CD4-positive, alpha-beta memory T cell (primary cell): ENCODE data around the gene KRTAP10-3. TPM values are rescaled to one million over a fixed set of nuclear protein-coding genes. Genes with fewer than 3 reads are reported as not detected.

Experiments used
- CTCF ChIA-PET: fragments of 350-600 bp; sonication (Branson Sonifier 250); formaldehyde crosslinking; loops from one replicate; lab custom pipeline; 2021; ENCODE audit warnings: inconsistent platforms; ENCODE audit not compliant: partially characterized antibody; lab: Charles Lee
- POLR2A ChIA-PET: fragments of 350-600 bp; sonication (Branson Sonifier 250); formaldehyde crosslinking; loops from one replicate; lab custom pipeline; 2021; ENCODE audit not compliant: partially characterized antibody; lab: Charles Lee
- DNase-seq, 5 donors: peaks; one replicate each; pipeline versions ENCODE4 v3.0.0 to v3.0.0-alpha.2; 2020 to 2022; ENCODE audit warnings: mixed read lengths in 1 of 5
- H3K27ac ChIP-seq: one replicate; pipeline ENCODE4 v1.7.0; 2013; ENCODE audit warnings: low read depth, low read length
- H3K27me3 ChIP-seq: 2 replicates; pipeline ENCODE4 v1.7.0; 2013; ENCODE audit warnings: mild to moderate bottlenecking, low read length, moderate library complexity; ENCODE audit not compliant: insufficient read depth
- H3K36me3 ChIP-seq: 2 replicates; pipeline ENCODE4 v1.7.0; 2013; ENCODE audit warnings: mild to moderate bottlenecking, low read length, moderate library complexity; ENCODE audit not compliant: insufficient read depth
- H3K4me1 ChIP-seq: 2 replicates; pipeline ENCODE4 v1.7.0; 2013; ENCODE audit warnings: mild to moderate bottlenecking, low read length, moderate library complexity; ENCODE audit not compliant: insufficient read depth
- H3K4me3 ChIP-seq, 2 donors: one replicate each; pipeline ENCODE4 v1.7.0; 2013; ENCODE audit warnings: low read length in 2 of 2, mild to moderate bottlenecking in 1 of 2
- H3K9me3 ChIP-seq, 2 donors: one replicate each; pipeline ENCODE4 v1.7.0; 2013; ENCODE audit warnings: low read length in 2 of 2, control low read depth in 1 of 2; ENCODE audit not compliant: control insufficient read depth in 1 of 2
- H3K27ac Mint-ChIP-seq, 7 donors: one replicate each; pipeline ENCODE4 v1.8.0; 2020 to 2021; ENCODE audit warnings: mixed read lengths in 7 of 7, mild to moderate bottlenecking in 6 of 7, inconsistent platforms in 3 of 7, moderate library complexity in 3 of 7
- H3K27me3 Mint-ChIP-seq, 2 donors: one replicate each; pipeline ENCODE4 v1.8.0; 2020 to 2021; ENCODE audit warnings: mixed read lengths in 2 of 2
- H3K36me3 Mint-ChIP-seq, 2 donors: one replicate each; pipeline ENCODE4 v1.8.0; 2020 to 2021; ENCODE audit warnings: mixed read lengths in 2 of 2, inconsistent platforms in 1 of 2, mild to moderate bottlenecking in 1 of 2
- H3K4me1 Mint-ChIP-seq, 4 donors: one replicate each; pipeline ENCODE4 v1.8.0; 2020 to 2021; ENCODE audit warnings: mixed read lengths in 4 of 4, mild to moderate bottlenecking in 1 of 4
- H3K4me3 Mint-ChIP-seq, 8 donors: one replicate each; pipeline ENCODE4 v1.8.0; 2020 to 2021; ENCODE audit warnings: mixed read lengths in 8 of 8, mild to moderate bottlenecking in 7 of 8, moderate library complexity in 6 of 8, inconsistent platforms in 3 of 8
- H3K9me3 Mint-ChIP-seq, 8 donors: one replicate each; pipeline ENCODE4 v1.8.0; 2020 to 2021; ENCODE audit warnings: mixed read lengths in 8 of 8, mild to moderate bottlenecking in 5 of 8, inconsistent platforms in 3 of 8, moderate library complexity in 1 of 8
- intact Hi-C: fragments of 100-400 bp; cut with micrococcal nuclease; formaldehyde crosslinking; loops from one replicate; pipeline ENCODE4 v1.15.1; 2023
- polyA plus RNA-seq, 2 donors: library from polyadenylated mRNA; unstranded; fragments of 300-500 nt; fragmentation: Illumina TruSeq; gene quantifications; one replicate each; pipeline ENCODE4 v1.2.3, GENCODE V29; 2021
- total RNA-seq, 2 experiments: library from RNA; stranded (reverse); gene quantifications; one replicate each; pipeline ENCODE4 v1.2.3, GENCODE V29; 2021

The KRTAP10-3 gene
- total and polyA plus RNA-seq, 4 experiments from 2014 or later = not detected

DNA sequence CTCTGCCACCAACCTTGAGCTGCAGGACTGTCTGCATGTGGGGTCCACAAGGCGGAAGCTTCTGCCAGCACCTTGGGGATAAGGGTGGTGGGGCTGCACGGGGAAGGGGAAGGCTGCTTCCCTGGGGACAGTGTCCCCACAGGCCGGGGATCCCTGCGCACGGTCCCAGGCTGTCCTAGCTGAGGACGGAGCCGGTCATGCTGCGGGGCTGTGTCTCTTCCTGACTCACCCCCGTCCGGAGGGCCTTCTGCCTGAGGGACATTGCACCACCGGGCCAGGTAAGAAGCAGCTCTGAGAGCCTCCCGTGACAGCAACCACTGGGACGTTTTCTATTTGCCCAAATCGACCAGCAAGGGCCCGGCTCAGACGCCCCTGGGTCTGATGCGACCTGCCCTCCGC lies 48.5 kb downstream of the KRTAP10-3 start:
- H3K4me3 ChIP-seq = no peak overlapping the region
- POLR2A ChIA-PET = interaction anchor here (1.0 to 2.5 kb wide), 6 partner anchors 37 to 291 kb away, joined by 3 to 20 read pairs (median 4); partner anchors contain the start of genes KRTAP12-4 and UBE2G2

GRCh38 chr21:44509539-44509938 lies 49.1 kb downstream of the KRTAP10-3 start:
- H3K4me1 Mint-ChIP-seq = no peaks in the 10 kb centered on the region
- Histone ChIP-seq H3K4me1 (peaks cover 10% of the 10 kb centered on the region), H3K36me3 (no peaks in the 10 kb centered on the region), H3K27ac (no peak overlapping the region), H3K27me3 (no peaks in the 10 kb centered on the region), H3K4me3 (no peak overlapping the region), H3K9me3 (no peaks in the 10 kb centered on the region)
- peak overlapping the region in 1 of 8 donors; percentile 20 for H3K4me3 Mint-ChIP-seq
- no peaks in the 10 kb centered on the region for H3K9me3 Mint-ChIP-seq
- POLR2A ChIA-PET = interaction anchor here (2.4 to 2.5 kb wide), 2 partner anchors 233 to 284 kb away, joined by 14 to 20 read pairs; no protein-coding TSS in a partner anchor
- no peaks in the 10 kb centered on the region for H3K27me3 Mint-ChIP-seq
- H3K27ac Mint-ChIP-seq = no peak overlapping the region
- CTCF ChIA-PET = interaction anchor here (1.0 to 11.0 kb wide), 26 partner anchors 8 to 308 kb away, joined by 3 to 269 read pairs (median 6); partner anchors contain the start of genes KRTAP10-12, KRTAP12-3, SUMO3 and UBE2G2
- intact Hi-C loops = no loop called here
- H3K36me3 Mint-ChIP-seq = no peaks in the 10 kb centered on the region
- no peak for DNase-seq

More for the DNA sequence above, 48.5 kb downstream of the KRTAP10-3 start:
- no peak overlapping the region for H3K27ac Mint-ChIP-seq
- H3K4me1 Mint-ChIP-seq = peaks cover 0 to 1% (median 0%) of the 10 kb centered on the region in 4 donors
- Histone ChIP-seq H3K36me3 (no peaks in the 10 kb centered on the region), H3K27ac (no peak overlapping the region), H3K27me3 (no peaks in the 10 kb centered on the region), H3K4me1 (peaks cover 10% of the 10 kb centered on the region), H3K9me3 (no peaks in the 10 kb centered on the region)
- H3K36me3 Mint-ChIP-seq = no peaks in the 10 kb centered on the region
- no peak for DNase-seq
- peak overlapping the region in 1 of 8 donors; percentile 61 for H3K4me3 Mint-ChIP-seq
- intact Hi-C loops = loop anchor here (1.0 to 2.0 kb wide), 2 partner anchors 283 to 423 kb away; no protein-coding TSS in a partner anchor
- CTCF ChIA-PET = interaction anchor here (0.8 to 11.0 kb wide), 46 partner anchors 8 to 384 kb away, joined by 3 to 269 read pairs (median 4); partner anchors contain the start of genes KRTAP10-12, KRTAP12-3, SUMO3 and UBE2G2
- H3K9me3 Mint-ChIP-seq = no peaks in the 10 kb centered on the region
- H3K27me3 Mint-ChIP-seq = no peaks in the 10 kb centered on the region

GRCh38 chr21:44508711-44509445 lies 49.7 kb downstream of the KRTAP10-3 start:
- H3K9me3 ChIP-seq = no peaks in the 10 kb centered on the region
- no peaks in the 10 kb centered on the region for H3K36me3 Mint-ChIP-seq
- no peak overlapping the region for H3K27ac ChIP-seq
- no peaks in the 10 kb centered on the region for H3K36me3 ChIP-seq
- intact Hi-C loops = no loop called here
- no peaks in the 10 kb centered on the region for H3K4me1 Mint-ChIP-seq
- no peak overlapping the region for H3K4me3 ChIP-seq
- H3K4me3 Mint-ChIP-seq = no peak overlapping the region
- H3K27me3 ChIP-seq = no peaks in the 10 kb centered on the region
- no peaks in the 10 kb centered on the region for H3K27me3 Mint-ChIP-seq
- ChIA-PET CTCF (interaction anchor here (3.5 to 11.0 kb wide), 3 partner anchors 232 to 292 kb away, joined by 24 to 269 read pairs (median 77); partner anchors contain the start of gene UBE2G2), POLR2A (interaction anchor here (2.4 kb wide), 1 partner anchor 233 kb away, joined by 20 read pairs; no protein-coding TSS in a partner anchor)
- peaks cover 10% of the 10 kb centered on the region for H3K4me1 ChIP-seq
- no peaks in the 10 kb centered on the region for H3K9me3 Mint-ChIP-seq
- no peak for DNase-seq
- H3K27ac Mint-ChIP-seq = no peak overlapping the region

DNA sequence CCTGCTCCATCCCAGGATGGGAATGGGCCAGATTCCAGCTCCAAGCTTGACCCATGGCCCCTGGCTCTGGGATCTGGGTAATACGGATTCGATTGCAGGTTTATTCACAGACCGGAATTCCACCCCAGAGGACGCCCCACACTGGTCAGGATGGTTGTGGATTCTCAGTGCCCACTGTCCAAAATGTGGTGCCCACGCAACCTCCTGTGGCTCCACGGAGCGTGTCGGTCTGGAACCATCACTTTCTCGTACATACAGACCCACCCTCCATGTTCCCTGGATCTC lies 50.2 kb downstream of the KRTAP10-3 start:
- no peaks in the 10 kb centered on the region for H3K27me3 Mint-ChIP-seq
- Histone ChIP-seq H3K27me3 (no peaks in the 10 kb centered on the region), H3K4me1 (peaks cover 10% of the 10 kb centered on the region), H3K27ac (no peak overlapping the region), H3K36me3 (no peaks in the 10 kb centered on the region), H3K9me3 (no peaks in the 10 kb centered on the region), H3K4me3 (no peak overlapping the region)
- intact Hi-C loops = no loop called here
- POLR2A ChIA-PET = no interaction called here
- no peak overlapping the region for H3K27ac Mint-ChIP-seq
- CTCF ChIA-PET = interaction anchor here (3.5 to 11.0 kb wide), 3 partner anchors 233 to 292 kb away, joined by 24 to 269 read pairs (median 77); partner anchors contain the start of gene UBE2G2
- no peak overlapping the region for H3K4me3 Mint-ChIP-seq
- H3K36me3 Mint-ChIP-seq = no peaks in the 10 kb centered on the region
- DNase-seq = no peak
- no peaks in the 10 kb centered on the region for H3K9me3 Mint-ChIP-seq
- no peaks in the 10 kb centered on the region for H3K4me1 Mint-ChIP-seq

Other genes starting within 250 kb of the KRTAP10-3 start
- 10 to 100 TPM; 51.7 to 55.2 TPM for gene CFAP410, start 219.4 kb downstream of the KRTAP10-3 start, total RNA-seq
- gene CFAP410, start 219.4 kb downstream of the KRTAP10-3 start, polyA plus RNA-seq = 10 to 100 TPM; 20.1 to 32.4 TPM
- gene TRPM2, start 205.2 kb downstream of the KRTAP10-3 start, total RNA-seq = 1 to 10 TPM; 1.3 to 1.7 TPM
- under 1 TPM in 1 of 2 donors, not detected in 1; 0.37 TPM for gene TRPM2, start 205.2 kb downstream of the KRTAP10-3 start, polyA plus RNA-seq
- gene LRRC3, start 103.3 kb downstream of the KRTAP10-3 start, total RNA-seq = 1 to 10 TPM; 1.4 to 1.5 TPM
- gene LRRC3, start 103.3 kb downstream of the KRTAP10-3 start, polyA plus RNA-seq = under 1 TPM; 0.11 to 0.61 TPM
- gene KRTAP10-1, start 18.6 kb downstream of the KRTAP10-3 start, total RNA-seq = not detected
- gene KRTAP10-1, start 18.6 kb downstream of the KRTAP10-3 start, polyA plus RNA-seq = not detected
- not detected for gene KRTAP10-2, start 7.3 kb downstream of the KRTAP10-3 start, total RNA-seq
- gene KRTAP10-2, start 7.3 kb downstream of the KRTAP10-3 start, polyA plus RNA-seq = not detected
- not detected for gene KRTAP10-4, start 14.9 kb upstream of the KRTAP10-3 start, total RNA-seq
- gene KRTAP10-4, start 14.9 kb upstream of the KRTAP10-3 start, polyA plus RNA-seq = not detected
- not detected for gene KRTAP10-5, start 21.8 kb upstream of the KRTAP10-3 start, total RNA-seq
- not detected for gene KRTAP10-5, start 21.8 kb upstream of the KRTAP10-3 start, polyA plus RNA-seq
- not detected for gene KRTAP10-6, start 33.7 kb upstream of the KRTAP10-3 start, total RNA-seq
- not detected for gene KRTAP10-6, start 33.7 kb upstream of the KRTAP10-3 start, polyA plus RNA-seq
- gene KRTAP10-7, start 41.8 kb upstream of the KRTAP10-3 start, total RNA-seq = not detected
- not detected for gene KRTAP10-7, start 41.8 kb upstream of the KRTAP10-3 start, polyA plus RNA-seq
- not detected for gene KRTAP10-8, start 53.3 kb upstream of the KRTAP10-3 start, total RNA-seq
- gene KRTAP10-8, start 53.3 kb upstream of the KRTAP10-3 start, polyA plus RNA-seq = not detected
- gene KRTAP10-9, start 68.3 kb upstream of the KRTAP10-3 start, total RNA-seq = not detected
- gene KRTAP10-9, start 68.3 kb upstream of the KRTAP10-3 start, polyA plus RNA-seq = not detected
- gene KRTAP10-10, start 78.6 kb upstream of the KRTAP10-3 start, total RNA-seq = not detected
- not detected for gene KRTAP10-10, start 78.6 kb upstream of the KRTAP10-3 start, polyA plus RNA-seq
- not detected for gene KRTAP10-11, start 87.6 kb upstream of the KRTAP10-3 start, total RNA-seq
- gene KRTAP10-11, start 87.6 kb upstream of the KRTAP10-3 start, polyA plus RNA-seq = not detected
- not detected for gene KRTAP12-4, start 95.9 kb upstream of the KRTAP10-3 start, total RNA-seq
- not detected for gene KRTAP12-4, start 95.9 kb upstream of the KRTAP10-3 start, polyA plus RNA-seq
- gene KRTAP12-3, start 99.1 kb upstream of the KRTAP10-3 start, total RNA-seq = not detected
- 1 to 10 TPM in 1 of 2 donors, not detected in 1; 1.2 TPM for gene KRTAP12-3, start 99.1 kb upstream of the KRTAP10-3 start, polyA plus RNA-seq
- not detected for gene KRTAP12-2, start 108.1 kb upstream of the KRTAP10-3 start, total RNA-seq
- gene KRTAP12-2, start 108.1 kb upstream of the KRTAP10-3 start, polyA plus RNA-seq = not detected
- not detected for gene KRTAP12-1, start 123.4 kb upstream of the KRTAP10-3 start, total RNA-seq
- not detected for gene KRTAP12-1, start 123.4 kb upstream of the KRTAP10-3 start, polyA plus RNA-seq
- gene KRTAP10-12, start 138.4 kb upstream of the KRTAP10-3 start, total RNA-seq = not detected
- not detected for gene KRTAP10-12, start 138.4 kb upstream of the KRTAP10-3 start, polyA plus RNA-seq
- gene TSPEAR, start 152.8 kb upstream of the KRTAP10-3 start, total RNA-seq = not detected
- gene TSPEAR, start 152.8 kb upstream of the KRTAP10-3 start, polyA plus RNA-seq = under 1 TPM in 1 of 2 donors, not detected in 1; 0.07 TPM
- gene UBE2G2, start 243.0 kb upstream of the KRTAP10-3 start, total RNA-seq = 100 to 1,000 TPM; 125 to 131 TPM
- gene UBE2G2, start 243.0 kb upstream of the KRTAP10-3 start, polyA plus RNA-seq = 10 to 100 TPM; 51.8 to 65.9 TPM